GM23338 (cell line): ENCODE results near the gene PBXIP1. TPM values are rescaled to one million over a fixed set of nuclear protein-coding genes. Genes with fewer than 3 reads are reported as not detected.

Experiments used
- ATAC-seq: fragments of 200-7000 bp; cut with Tn5 transposase; 3 replicates; pipeline ENCODE4 v1.9.1; 2020
- DNase-seq: peaks from one replicate; pipeline ENCODE4 v3.0.0-alpha.2; 2015; ENCODE audit warnings: low spot score
- H2AFZ ChIP-seq: fragments of 200-600 bp; sonication (generic); 2 replicates; pipeline ENCODE4 v1.8.0; 2016; ENCODE audit warnings: antibody characterized with exemption, mild to moderate bottlenecking, moderate library complexity
- H3F3A ChIP-seq: fragments of 200-600 bp; sonication (generic); replicated peaks from 2 replicates; pipeline ENCODE4 v1.8.0; 2017; ENCODE audit warnings: antibody characterized with exemption, mixed run types, low read depth
- H3K27ac ChIP-seq: fragments of 200-600 bp; sonication (generic); 2 replicates; pipeline ENCODE4 v1.6.1; 2016; ENCODE audit warnings: low read depth
- H3K27me3 ChIP-seq: fragments of 200-600 bp; sonication (generic); 2 replicates; pipeline ENCODE4 v1.8.0; 2016; ENCODE audit warnings: mild to moderate bottlenecking, mixed run types, moderate library complexity; ENCODE audit not compliant: insufficient read depth
- H3K36me3 ChIP-seq: fragments of 200-600 bp; sonication (generic); 2 replicates; pipeline ENCODE4 v1.8.0; 2016; ENCODE audit warnings: mild to moderate bottlenecking; ENCODE audit not compliant: insufficient read depth
- H3K4me1 ChIP-seq: fragments of 200-600 bp; sonication (generic); 2 replicates; pipeline ENCODE4 v1.8.0; 2016; ENCODE audit warnings: mild to moderate bottlenecking, moderate library complexity; ENCODE audit not compliant: insufficient read depth
- H3K4me2 ChIP-seq: fragments of 200-600 bp; sonication (generic); 2 replicates; pipeline ENCODE4 v1.7.1; 2017; ENCODE audit warnings: mixed run types
- H3K4me3 ChIP-seq: fragments of 200-600 bp; sonication (generic); 2 replicates; pipeline ENCODE4 v1.6.1; 2016; ENCODE audit warnings: mixed run types
- H3K79me2 ChIP-seq: fragments of 200-600 bp; sonication (generic); replicated peaks from 2 replicates; pipeline ENCODE4 v1.8.0; 2017; ENCODE audit warnings: mild to moderate bottlenecking; ENCODE audit not compliant: insufficient read depth
- H3K9me2 ChIP-seq: fragments of 200-600 bp; sonication (generic); 2 replicates; pipeline ENCODE4 v1.8.0; 2017; ENCODE audit not compliant: insufficient read depth
- H4K20me1 ChIP-seq: fragments of 200-600 bp; sonication (generic); replicated peaks from 2 replicates; pipeline ENCODE4 v1.8.0; 2017; ENCODE audit warnings: mild to moderate bottlenecking; ENCODE audit not compliant: insufficient read depth
- H3K27ac Mint-ChIP-seq: 2 replicates; pipeline ENCODE4 v1.8.0; 2020; ENCODE audit warnings: inconsistent platforms, mild to moderate bottlenecking, moderate library complexity, mixed read lengths
- H3K27me3 Mint-ChIP-seq: 3 replicates; pipeline ENCODE4 v1.8.0; 2022; ENCODE audit warnings: low read depth, mild to moderate bottlenecking, moderate library complexity, mixed read lengths, inconsistent platforms; ENCODE audit not compliant: insufficient read depth, poor library complexity
- H3K36me3 Mint-ChIP-seq: 3 replicates; pipeline ENCODE4 v1.8.0; 2021; ENCODE audit warnings: low read depth, mild to moderate bottlenecking, inconsistent platforms, moderate library complexity, mixed read lengths
- H3K4me1 Mint-ChIP-seq: 3 replicates; pipeline ENCODE4 v1.8.0; 2020; ENCODE audit warnings: mild to moderate bottlenecking, inconsistent platforms, mixed read lengths
- H3K4me3 Mint-ChIP-seq: 3 replicates; pipeline ENCODE4 v1.8.0; 2021; ENCODE audit warnings: moderate library complexity, mild to moderate bottlenecking, inconsistent platforms, mixed read lengths
- H3K9me3 Mint-ChIP-seq: 3 replicates; pipeline ENCODE4 v1.8.0; 2020; ENCODE audit warnings: moderate library complexity, mild to moderate bottlenecking, inconsistent platforms, mixed read lengths
- CREB1 ChIP-seq: fragments of 250-450 bp; sonication (Bioruptor Pico); IDR thresholded peaks from 2 replicates; pipeline ENCODE4 v1.5.0; 2020; ENCODE audit warnings: low read depth, mild to moderate bottlenecking, moderate library complexity
- CTCF ChIP-seq, 2 experiments: fragments of 200-600 bp in 1 of 2; sonication (generic) in 1 of 2; conservative IDR thresholded peaks; 2 replicates each; pipeline versions ENCODE4 v1.5.1 to v1.6.1; 2016 to 2017; ENCODE audit warnings: antibody characterized with exemption in 2 of 2, low read depth in 2 of 2, mild to moderate bottlenecking in 2 of 2, moderate library complexity in 1 of 2
- EZH2 ChIP-seq: fragments of 200-600 bp; sonication (generic); IDR thresholded peaks from one replicate; pipeline ENCODE4 v1.8.0; 2017; ENCODE audit warnings: antibody characterized with exemption, mild to moderate bottlenecking, low read depth; ENCODE audit not compliant: unreplicated experiment
- EZH2phosphoT487 ChIP-seq: fragments of 200-600 bp; sonication (generic); IDR thresholded peaks from one replicate; pipeline ENCODE4 v1.8.1; 2018; ENCODE audit warnings: antibody characterized with exemption; ENCODE audit not compliant: unreplicated experiment
- JUNB ChIP-seq: IDR thresholded peaks from one replicate; pipeline ENCODE4 v1.6.1; 2016; ENCODE audit warnings: antibody characterized with exemption; ENCODE audit not compliant: unreplicated experiment
- NANOG ChIP-seq: IDR thresholded peaks from 2 replicates; pipeline ENCODE4 v1.6.1; 2016; ENCODE audit warnings: antibody characterized with exemption, borderline replicate concordance
- STAT1 ChIP-seq: IDR thresholded peaks from one replicate; pipeline ENCODE4 v1.6.1; 2016; ENCODE audit warnings: antibody characterized with exemption; ENCODE audit not compliant: unreplicated experiment
- polyA plus RNA-seq: library from polyadenylated mRNA; unstranded; fragments of >200 nt; fragmentation: Nextera tagmentation; extraction: Ambion mirVana; gene quantifications from 2 replicates; pipeline ENCODE4 v1.2.1, GENCODE V29; 2016
- total RNA-seq: library from RNA; depleted of rRNA; stranded (reverse); fragments of >200 nt; shearing (Covaris generic); gene quantifications from 2 replicates; pipeline ENCODE4 v1.2.3, GENCODE V29; 2014

PBXIP1 gene
- total and polyA plus RNA-seq, 2 experiments from 2014 or later = 7.0 to 31.8 TPM

GRCh38 chr1:154994269-154994587, 38.3 kb upstream of the PBXIP1 start:
- TF ChIP-seq EZH2 = no peak
- no peak for TF ChIP-seq CREB1 (CRISPR knock-in tag)
- TF ChIP-seq CTCF (conservative IDR thresholded peaks at IDR 0.05; ENCODE audit: low read depth in 2 of 2) = no peak
- no peak for TF ChIP-seq NANOG
- no peak for TF ChIP-seq STAT1
- no peak for TF ChIP-seq EZH2phosphoT487
- no peak overlapping the region for H3K27ac ChIP-seq
- H3F3A ChIP-seq = peaks cover 15% of the 10 kb centered on the region; the same call in 1 of the 2 replicates
- Mint-ChIP-seq H3K36me3 (peaks cover 18% of the 10 kb centered on the region), H3K9me3 (no peaks in the 10 kb centered on the region), H3K27me3 (peaks cover 15% of the 10 kb centered on the region), H3K27ac (no peak overlapping the region), H3K4me3 (no peak overlapping the region; the same call in 2 of the 3 replicates), H3K4me1 (peaks cover 30% of the 10 kb centered on the region)
- H2AFZ ChIP-seq = no peak overlapping the region
- no peak for DNase-seq
- no peak overlapping the region for H3K4me2 ChIP-seq
- H3K4me1 ChIP-seq = peaks cover 5% of the 10 kb centered on the region; the same call in 1 of the 2 replicates
- no peaks in the 10 kb centered on the region; the same call in 1 of the 2 replicates for H4K20me1 ChIP-seq
- H3K36me3 ChIP-seq = 0 out of 2 replicates have a peak, but pooled peaks cover 5% of the 10 kb centered on the region
- no peak for ATAC-seq
- H3K9me2 ChIP-seq = no peaks in the 10 kb centered on the region
- no peaks in the 10 kb centered on the region; the same call in 1 of the 2 replicates for H3K79me2 ChIP-seq
- H3K27me3 ChIP-seq = no peaks in the 10 kb centered on the region
- no peak overlapping the region for H3K4me3 ChIP-seq

DNA sequence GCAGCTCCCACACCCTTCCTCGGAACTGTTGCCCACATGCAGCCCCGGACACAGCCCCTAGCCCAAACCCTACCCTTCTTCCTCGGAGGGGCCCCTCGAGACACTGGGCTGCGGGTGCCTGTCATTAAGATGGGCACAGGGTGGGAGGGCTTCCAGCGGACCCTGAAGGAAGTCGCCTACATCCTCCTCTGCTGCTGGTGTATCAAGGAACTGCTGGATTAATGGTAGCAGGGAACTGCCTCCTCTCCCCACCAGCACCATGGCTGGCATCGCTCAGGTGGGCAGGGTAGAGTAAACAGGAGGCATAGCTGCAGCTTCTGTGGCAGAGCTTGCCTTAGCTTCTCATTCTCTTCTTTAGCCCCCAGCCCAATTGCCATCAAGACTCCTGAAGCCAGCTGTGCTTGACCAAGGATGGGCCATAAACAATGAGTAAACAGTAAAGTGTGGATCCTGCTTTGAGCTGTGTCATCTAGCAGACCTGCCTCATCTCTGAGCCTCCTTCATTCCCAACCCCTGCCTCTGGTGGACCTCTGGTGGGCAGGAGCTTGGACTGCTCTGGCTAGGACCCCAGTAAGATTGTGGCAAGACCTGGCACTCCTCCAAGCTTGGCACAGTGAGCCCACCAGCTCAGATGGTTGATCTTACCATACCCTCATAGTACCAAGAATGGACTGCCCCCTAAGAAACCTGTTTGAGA, 37.8 kb upstream of the PBXIP1 start, which contains the start of gene LENEP:
Gene LENEP, plus strand, starts transcription at position 15 of the 697 bp plus-strand sequence. Its CDS starts 22 bp downstream, at position 37.
- H3K9me2 ChIP-seq = no peaks in the 10 kb centered on the region
- peaks cover 14% of the 10 kb centered on the region for H3K27me3 Mint-ChIP-seq
- peaks cover 2% of the 10 kb centered on the region; the same call in 1 of the 2 replicates for H3K4me1 ChIP-seq
- peaks cover 23% of the 10 kb centered on the region for H3K36me3 Mint-ChIP-seq
- no peak within 1 kb of the TSS for H3K4me3 ChIP-seq
- no peaks in the 10 kb centered on the region for H3K27me3 ChIP-seq
- 0 out of 2 replicates have a peak, but pooled peaks cover 5% of the 10 kb centered on the region for H3K36me3 ChIP-seq
- no peaks in the 10 kb centered on the region for H3K9me3 Mint-ChIP-seq
- H3K4me2 ChIP-seq = no peak within 1 kb of the TSS
- 0 out of 2 replicates have a peak within 1 kb of the TSS, but pooled peaks have one; percentile 39 for H3K27ac ChIP-seq
- peaks cover 5% of the 10 kb centered on the region; the same call in 1 of the 2 replicates for H4K20me1 ChIP-seq
- TF ChIP-seq JUNB (no peak), EZH2 (no peak), STAT1 (no peak), EZH2phosphoT487 (no peak)
- DNase-seq (no peak), ATAC-seq (no peak)
- H3K4me1 Mint-ChIP-seq = peaks cover 31% of the 10 kb centered on the region
- H3K79me2 ChIP-seq = no peaks in the 10 kb centered on the region; the same call in 1 of the 2 replicates
- H3K4me3 Mint-ChIP-seq = no peak within 1 kb of the TSS; the same call in 2 of the 3 replicates
- no peak within 1 kb of the TSS for H2AFZ ChIP-seq
- H3F3A ChIP-seq = peaks cover 19% of the 10 kb centered on the region; the same call in 1 of the 2 replicates
- H3K27ac Mint-ChIP-seq = peak within 1 kb of the TSS; percentile 78; the same call in 1 of the 2 replicates
